GM21381 (cell line): Measurements from ENCODE around the gene VPS39.

Source experiments
- ATAC-seq: cut with Tn5 transposase; IDR thresholded peaks from one replicate; pipeline ENCODE4 v1.9.1; 2021; ENCODE audit warnings: mild to moderate bottlenecking, moderate library complexity; ENCODE audit not compliant: unreplicated experiment

The VPS39 gene

DNA sequence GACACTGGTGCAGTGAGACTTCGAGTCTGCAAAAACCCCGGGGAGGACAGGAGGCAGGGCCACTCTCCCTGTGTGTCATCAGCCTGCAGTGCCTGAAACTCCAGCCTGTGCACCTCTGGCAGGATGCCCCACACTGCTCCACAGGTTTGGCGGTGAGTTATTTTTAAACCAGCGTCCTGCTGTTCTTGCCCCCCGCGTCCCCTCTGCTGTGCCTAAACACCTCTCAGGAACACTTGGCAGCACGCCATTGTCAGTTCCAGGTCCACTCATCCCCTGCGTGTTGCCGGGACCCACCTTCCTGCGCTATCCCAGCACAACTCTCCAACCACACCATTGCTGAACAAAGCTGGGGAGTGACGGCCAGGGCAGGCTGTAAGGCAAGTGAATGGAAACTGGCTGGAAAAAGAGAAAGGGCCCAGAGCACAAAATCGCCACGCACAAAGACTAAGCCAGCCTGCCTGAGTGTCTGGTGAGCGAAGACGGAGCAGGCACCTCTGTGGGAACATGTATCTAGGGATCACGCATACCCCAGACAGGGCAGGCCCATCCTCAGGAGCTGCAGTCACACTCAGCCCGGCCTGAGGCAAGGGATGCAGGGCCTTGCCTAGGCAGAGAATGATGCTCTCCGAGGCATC is 48.6 kb downstream of the VPS39 start:
- ATAC-seq = no peak

DNA sequence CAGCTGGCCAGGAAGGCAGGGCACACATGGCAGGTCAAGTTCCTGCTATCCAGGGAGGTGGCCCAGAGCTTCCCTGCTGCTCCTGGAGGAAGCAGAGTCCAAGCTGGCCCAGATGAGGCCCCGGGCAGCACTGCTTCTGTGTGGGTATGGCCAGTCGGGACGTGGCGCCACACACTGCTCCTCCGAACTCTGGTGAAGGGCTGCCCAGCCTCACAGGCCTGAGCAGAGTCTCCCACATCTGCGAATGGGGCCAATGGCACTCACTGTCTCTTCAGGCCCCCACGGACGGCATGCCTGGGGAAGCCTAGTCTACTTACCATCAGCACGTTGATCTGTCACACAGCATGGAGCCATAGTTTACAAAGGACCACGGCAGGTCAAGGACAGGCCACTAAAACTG is 49.2 kb downstream of the VPS39 start:
- ATAC-seq = no peak

- no peak for ATAC-seq
Measured at GRCh38 chr15:42157981-42158765, 49.9 kb downstream of the VPS39 start.

DNA sequence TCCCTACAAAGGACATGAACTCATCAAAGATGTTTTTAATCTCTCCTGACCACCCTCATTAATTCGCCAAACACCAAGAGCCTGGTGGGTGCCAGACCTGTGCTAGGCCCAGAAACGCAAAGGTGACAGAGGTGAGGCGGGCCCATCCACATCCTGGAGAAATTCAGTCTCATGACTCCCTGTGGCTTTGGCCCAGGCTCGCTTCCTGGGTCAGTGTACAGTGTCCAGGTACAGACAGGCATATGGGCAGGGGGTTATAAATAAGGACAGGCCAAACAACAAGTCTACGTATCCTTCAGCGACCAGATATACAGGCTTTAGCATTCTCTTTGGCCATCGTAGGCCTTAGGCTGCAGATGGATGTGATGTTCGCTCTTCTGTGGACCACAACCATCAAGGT is 50.7 kb downstream of the VPS39 start:
- ATAC-seq = no peak

DNA sequence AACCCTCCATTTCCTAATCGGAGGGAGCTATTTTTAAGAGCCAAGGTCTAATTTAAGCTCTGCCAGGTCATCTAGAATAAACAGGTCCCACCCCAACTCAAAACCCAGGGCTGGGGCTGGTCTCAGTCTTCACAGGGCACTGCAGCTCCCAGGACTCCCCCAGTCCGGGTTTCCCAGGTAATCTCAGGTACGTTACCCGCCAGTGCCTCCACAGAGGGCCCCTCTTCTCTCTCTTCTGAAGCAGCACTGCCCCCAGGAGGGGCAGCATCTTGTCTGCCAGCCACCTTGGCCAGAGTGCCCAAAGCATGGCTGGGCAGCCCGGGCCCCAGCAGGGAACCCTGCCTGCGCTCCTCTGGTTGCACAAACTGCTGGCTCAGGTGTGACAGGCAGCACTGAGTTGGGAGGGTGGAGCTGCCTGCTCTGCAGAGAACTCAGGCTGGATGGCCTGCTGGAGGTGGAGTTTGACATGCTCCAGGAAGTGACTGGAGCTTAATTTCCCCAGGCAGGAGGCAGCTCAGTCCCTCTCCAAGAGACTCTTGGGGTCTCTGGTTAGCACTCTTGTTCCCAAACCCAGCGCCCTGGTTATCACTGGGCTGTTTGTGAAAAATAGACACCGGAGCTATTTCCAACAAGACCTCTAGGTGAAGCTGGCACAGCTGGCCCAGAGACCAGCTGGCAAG is 51.7 kb downstream of the VPS39 start, which contains the start of gene PLA2G4F:
Gene PLA2G4F, minus strand, starts transcription at position 394 of the 680 bp plus-strand sequence. Its CDS starts 87 bp downstream, at position 307.
- ATAC-seq = no peak

GRCh38 chr15:42155546-42156242 is 52.4 kb downstream of the VPS39 start:
- ATAC-seq = no peak

DNA sequence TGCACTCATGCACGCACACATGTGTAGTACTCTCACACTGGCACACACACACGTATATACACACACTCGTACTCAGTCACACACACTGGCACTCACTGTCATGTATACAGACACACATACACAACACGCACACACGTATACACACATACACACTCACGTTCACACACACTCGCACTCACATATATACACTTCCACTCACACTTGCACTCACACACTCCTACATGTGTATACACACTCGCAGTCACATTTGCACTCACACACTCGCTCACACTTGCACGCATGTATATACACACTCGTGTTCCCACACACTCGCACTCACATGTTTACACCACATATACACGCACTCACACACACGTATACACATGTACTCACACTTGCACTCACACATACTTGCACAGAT is 53.1 kb downstream of the VPS39 start:
- ATAC-seq = no peak

GRCh38 chr15:42154212-42154941 is 53.7 kb downstream of the VPS39 start:
- no peak for ATAC-seq

- no peak for ATAC-seq
Measured at GRCh38 chr15:42153874-42154211, 54.3 kb downstream of the VPS39 start.

- no peak for ATAC-seq
Measured at GRCh38 chr15:42152921-42153698, 55.0 kb downstream of the VPS39 start.

DNA sequence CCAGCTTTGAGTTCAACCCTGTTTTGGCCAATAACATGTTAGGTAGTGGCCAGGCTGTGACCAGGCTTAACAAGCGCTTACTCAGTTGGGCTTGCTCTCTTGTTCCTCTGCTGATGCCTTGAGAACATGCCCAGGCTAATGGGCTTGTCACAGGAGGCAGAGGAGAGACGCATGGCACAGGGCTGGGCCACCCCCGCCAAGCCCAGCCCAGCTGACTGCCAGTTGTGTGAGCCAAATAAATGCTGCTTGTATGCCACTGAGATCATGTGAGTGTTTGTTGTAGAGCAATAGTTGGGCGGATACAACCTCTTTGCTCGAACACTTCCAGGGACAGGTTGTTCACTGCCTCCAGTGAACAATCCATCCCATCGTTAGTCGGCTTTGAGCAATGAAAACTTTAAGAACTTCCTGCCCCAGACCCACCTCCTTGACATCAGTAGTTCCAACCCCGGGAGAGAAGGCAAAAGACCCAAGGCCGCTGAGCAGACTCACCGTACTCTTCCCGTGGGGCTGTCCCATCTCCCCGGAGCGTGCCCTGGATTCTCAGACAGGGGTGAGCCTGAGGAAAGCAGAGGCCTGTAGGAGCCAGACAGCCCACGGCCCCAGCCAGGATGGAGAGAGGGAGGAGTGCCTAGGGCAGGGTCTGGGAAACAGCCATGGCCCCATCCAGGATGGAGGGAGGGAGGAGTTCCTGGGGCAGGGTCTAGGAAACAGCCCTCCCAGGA is 55.7 kb downstream of the VPS39 start:
- ATAC-seq = no peak

DNA sequence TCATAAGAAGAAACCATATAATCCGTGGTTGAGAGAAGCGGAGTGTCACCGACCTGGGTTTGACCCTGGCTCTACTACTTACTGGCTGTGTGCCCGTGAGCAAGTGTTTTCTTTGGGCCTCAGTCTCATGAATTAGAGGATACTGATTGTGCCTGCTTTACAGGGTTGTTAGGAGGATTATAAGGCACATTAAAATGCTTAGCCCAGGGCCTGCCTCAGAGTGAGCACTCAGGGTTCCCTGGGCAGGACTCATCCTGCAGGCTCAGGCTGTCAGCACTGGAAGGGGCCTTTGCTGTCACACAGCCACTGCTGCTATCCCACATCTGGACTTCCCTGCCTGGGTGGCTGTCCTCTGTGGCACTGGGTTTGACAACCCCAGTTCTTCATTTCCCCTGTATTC is 56.4 kb downstream of the VPS39 start:
- no peak for ATAC-seq

DNA sequence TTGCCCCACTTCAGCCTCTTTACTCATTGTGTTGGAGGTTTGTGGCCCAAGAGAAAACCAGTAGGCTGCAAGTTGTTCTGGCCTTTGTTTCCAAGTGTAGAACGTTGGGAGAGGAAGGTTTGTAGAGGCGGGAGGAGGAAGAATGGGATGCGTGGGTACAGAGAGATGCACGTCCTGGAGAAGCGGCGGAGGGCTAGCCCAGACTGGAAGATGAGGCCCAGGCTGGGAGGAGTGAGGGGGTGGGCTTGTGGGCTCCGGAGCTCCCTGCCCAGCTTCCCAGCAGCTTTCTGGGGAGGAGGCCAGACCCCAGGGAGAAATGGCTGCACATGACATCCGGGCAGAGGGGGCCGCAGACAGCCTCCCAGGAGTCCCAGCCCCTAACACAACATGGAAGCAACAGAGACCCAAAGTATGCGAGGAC is 57.0 kb downstream of the VPS39 start:
- no peak for ATAC-seq

DNA sequence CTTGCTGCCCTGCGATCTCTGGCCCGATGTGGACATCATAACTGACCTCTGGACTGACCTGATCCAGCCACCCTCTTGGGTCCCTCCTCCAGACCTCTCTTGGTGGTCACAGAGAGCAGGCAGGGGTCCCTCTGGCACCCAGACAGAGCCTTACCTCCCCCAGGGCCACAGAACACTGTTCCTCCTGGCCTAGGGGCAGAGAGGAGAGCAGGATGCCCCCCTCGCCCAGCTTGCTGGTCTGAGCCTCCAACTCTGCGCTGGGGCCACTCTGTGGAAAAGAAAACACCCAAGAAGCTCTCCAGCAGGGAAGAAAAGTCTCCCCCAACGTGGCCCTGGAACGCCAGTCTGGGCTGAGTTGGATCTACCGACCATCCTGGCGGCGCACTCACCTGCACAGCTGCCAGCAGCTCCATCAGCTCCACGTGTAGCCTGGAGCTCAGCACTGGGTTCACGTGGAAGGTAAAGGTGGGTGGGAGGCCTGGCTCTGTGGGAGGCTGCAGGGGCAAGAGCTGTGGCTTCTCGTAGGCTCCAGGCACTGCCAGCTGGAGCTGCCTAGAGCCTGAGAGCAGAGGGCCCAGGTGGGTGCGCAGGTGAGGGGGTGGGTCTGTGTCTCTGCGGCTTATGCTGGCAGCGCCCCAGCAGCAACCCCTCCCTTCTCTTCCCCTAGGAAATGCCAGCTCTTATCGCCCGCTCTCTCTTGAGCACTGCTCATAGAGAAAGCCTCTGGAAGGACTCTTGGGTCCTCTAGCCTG is 57.7 kb downstream of the VPS39 start:
- ATAC-seq = no peak

DNA sequence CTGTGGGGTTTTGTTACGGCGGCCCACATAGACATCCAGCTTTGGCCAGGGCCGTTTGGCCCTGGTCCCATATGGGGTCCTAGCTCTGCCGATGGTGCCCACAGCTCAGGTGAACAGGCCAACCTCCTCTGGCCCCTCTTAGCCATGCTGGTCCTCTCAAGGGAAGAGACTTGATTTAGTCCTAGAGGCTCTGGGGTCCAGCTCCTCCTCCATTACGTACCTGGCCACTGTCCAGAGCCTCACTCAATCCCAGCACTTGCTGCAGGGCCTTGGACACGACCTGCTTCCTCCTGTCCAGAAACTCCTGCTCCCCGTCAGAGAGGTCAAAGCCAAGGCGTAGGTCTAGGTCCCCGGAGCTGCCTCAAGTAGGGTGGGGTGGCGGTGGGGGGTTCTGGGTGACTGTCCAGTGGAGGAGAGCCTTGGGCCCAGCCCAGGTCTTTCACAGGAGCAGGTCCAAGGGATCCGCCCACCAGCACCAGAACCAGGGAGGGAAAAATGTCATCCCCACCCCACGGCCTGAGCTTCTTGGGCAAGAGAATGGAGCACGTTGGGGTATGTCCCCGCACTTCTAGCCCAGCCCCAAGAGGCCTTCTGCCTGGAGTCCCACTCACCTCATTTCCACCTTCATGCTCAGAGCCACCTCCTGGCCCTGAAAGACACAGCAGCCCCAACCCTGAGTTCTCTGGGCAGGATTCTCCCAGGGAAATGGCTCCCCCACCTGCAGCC is 58.4 kb downstream of the VPS39 start:
- no peak for ATAC-seq

GRCh38 chr15:42148808-42149492 is 59.2 kb downstream of the VPS39 start:
- ATAC-seq = no peak

- no peak for ATAC-seq
Measured at GRCh38 chr15:42147431-42147735, 60.7 kb downstream of the VPS39 start.
